DMS 273 treated with DMSO at 0.1 percent for 48 hours (cell line): ENCODE results near the gene LILRB5.
"Not testable (repeated sequence)": the region's sequence is repeated elsewhere in the genome, so short reads cannot be mapped to it uniquely, and the experiment has no call there.

Experiments
- DNase-seq: peaks from one replicate; lab custom pipeline; 2025; lab: John Stamatoyannopoulos, UW

LILRB5 gene

DNA sequence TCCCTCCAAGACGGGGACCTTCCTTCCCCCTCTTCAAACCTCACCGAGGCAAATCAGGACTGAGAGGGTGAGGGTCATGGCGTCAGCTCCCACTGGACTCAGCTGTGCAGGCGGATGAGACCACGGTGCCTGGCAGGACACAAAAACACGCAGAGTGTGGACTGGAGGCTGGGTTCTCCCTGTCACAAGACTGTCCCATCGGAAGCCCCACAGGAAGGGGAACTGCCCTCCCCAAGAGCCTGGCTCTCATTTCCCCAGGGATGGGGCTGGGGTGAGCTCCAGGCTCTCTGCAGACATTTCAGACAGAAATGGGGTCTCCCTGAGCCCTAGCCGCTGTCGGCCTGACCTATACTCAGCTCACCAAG lies at the start of gene LILRB5:
Gene LILRB5, minus strand, starts transcription at position 158 of the 365 bp plus-strand sequence. Its CDS starts 80 bp downstream, at position 78.
- no peak for DNase-seq

DNA sequence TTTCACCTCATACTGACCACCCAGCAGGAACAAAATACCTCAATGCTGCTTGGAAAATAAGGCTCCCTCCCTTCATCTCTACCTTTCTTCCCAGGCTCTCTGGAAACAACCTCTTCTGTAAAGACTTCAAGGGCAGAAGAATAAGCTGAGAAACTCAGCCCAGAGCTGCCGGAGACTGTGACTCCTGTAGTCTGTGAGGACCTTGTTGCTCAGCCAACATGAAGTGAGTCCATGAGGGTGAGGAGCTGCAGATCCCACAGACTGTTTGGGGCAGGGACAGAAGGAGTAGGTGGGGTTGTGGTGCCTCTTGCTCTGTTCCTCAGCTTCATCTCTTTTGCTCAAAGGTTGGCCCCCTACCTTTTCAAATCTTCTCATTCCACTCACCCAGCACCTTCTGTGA lies 48.1 kb upstream of the LILRB5 start:
- DNase-seq: no peak

DNA sequence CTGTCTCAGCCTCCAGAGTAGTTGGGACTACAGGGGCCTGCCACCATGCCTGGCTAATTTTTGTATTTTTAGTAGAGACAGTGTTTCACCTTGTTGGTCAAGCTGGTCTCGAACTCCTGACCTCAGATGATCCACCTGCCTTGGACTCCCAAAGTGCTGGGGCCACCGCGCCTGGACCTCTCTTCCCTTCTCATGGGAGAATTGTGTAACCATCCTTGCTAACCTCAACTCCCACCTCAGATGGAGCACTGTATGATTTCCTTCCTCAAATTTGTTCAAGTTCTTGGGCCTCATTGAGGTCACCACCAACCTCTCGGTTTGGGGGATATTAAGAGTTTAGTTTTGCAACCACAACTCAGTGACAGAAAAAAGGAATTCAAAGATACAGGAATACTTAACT lies 45.2 kb upstream of the LILRB5 start:
- no peak for DNase-seq

DNA sequence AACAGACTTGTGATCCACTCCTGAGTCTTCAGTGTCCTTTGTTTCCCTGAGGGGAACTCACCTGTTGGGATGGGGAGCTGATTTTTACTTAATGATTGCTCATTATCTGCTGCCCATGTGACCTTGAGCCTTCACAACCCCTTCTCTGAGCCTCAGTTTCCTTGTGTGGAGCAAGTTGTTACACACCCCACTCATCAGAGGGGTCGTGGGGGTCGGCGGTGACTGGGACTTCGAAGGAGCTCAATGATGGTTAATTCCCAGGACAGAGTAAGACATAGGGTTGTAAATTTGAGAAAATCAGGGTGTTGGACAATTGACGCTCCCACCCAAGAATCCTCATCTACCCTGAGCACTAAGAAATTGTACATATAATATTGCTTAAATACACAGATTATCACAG lies 42.4 kb upstream of the LILRB5 start:
- no peak for DNase-seq

DNA sequence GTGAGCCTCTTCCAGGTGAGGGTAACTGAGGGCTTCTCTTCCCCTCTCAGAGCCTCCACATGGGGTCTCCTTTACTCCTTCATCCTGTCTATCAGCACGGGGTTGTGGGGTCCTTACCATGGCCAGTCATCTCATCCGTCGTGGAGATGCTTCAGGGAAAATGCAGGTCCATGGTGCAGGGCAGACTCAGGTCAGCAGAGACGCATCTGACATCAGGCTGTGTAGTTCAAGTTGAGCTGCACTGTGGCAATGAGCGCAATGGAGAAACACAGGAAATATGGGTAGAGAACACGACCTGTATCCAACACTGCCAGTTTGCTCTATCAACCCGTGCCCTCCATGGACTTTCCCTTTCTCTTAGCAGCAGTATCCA lies 42.0 kb upstream of the LILRB5 start:
- no peak for DNase-seq

DNA sequence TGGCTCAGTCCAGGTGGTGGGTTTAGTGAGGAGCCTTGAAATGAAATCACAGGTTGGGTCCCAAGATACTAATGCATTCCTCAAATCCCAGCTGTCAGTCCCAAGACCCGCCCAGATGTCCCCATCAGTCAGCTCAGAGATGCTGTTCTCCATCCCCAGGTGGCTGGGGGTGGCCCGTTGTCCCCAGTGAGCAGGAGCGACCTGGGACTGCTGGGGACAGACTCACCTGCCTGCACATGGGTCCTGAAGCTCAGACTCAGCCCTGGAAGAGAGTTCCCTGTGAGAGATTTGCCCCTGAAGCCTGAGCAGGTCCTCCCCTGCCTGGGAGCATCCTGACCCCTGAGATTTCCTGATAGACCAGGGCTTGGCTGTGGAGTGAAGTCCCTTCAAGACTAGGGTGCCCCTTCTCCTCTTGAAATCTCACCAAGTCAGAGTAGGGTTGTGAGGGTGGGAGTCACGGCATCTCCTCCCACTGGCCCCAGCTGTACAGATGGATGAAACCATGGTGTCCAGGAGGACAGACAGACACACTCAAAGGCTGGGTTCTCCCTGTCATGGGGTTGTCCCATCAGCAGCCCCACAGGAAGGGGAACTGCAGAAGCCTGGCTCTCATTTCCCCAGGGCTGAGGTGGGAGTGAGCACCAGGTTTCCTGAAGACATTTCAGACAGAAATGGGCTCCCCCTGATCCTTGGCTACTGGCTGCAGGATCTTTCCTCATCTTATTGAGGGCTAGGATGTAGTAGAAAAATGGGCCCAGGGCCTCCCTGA lies 41.5 kb upstream of the LILRB5 start:
- no peak for DNase-seq

DNA sequence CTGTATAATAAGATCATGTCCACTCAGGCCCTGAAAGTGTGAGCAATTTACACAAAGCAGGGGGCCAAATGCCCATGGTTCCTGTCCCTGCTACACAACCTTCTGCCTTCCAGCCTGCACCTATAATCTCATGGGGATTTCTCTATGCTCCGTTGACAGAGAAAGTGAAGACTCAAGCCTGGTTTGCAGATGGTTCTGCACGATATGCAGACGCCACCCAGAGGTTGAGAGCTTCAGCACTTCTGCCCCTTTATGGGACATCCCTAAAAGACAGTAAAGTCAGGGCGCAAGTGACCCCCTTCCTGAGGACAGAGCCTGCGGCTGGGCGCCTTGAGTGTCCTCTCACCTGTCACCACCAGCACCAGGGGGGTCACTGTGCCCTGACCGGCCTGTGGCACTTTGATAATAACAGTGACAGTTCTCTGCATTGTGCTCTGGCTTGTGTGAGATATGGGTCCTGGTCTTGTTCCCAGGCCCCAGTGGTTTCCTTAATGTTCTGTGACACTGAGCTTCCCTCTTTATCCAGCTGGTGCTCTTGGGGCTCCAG lies 40.8 kb upstream of the LILRB5 start:
- DNase-seq: no peak

DNA sequence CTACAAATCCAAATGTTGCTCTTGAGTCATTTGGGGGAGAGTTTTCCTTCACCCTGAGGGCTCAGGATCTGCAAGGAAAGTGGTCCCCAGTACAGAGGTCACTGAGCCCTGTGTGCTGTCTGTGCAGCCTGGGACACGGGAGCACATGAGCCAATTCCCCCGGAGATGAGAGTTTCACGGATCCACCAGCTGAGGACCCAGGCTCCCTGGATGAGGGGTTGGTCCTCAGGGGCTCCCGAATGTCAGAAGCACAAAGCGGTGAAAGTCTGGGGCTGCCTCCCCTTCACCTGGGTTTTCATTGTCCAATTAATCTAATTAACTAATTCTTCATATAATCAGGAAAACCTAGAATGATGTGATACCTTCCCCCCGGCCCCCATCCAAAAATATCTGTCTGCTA lies 37.5 kb upstream of the LILRB5 start:
- no peak for DNase-seq

DNA sequence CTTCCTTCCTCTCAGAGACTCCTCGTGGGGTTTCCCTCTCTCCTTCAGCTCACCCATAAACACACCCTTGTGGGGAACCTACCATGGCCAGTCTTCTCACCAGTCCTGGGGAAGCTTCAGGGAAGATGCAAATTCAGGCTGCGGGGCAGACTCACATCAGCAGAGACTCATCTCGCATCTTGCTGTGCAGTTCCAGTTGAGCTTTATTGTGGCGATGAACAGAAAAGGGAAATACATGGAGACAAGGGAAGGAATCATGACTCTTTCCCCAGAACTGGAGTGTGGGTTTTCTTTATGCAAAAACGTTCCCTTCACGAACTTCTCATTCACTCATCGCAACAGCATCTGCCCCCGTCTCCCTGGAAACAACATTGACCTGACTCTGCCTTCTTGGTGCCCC lies 32.1 kb upstream of the LILRB5 start:
- not testable (repeated sequence) for DNase-seq

DNA sequence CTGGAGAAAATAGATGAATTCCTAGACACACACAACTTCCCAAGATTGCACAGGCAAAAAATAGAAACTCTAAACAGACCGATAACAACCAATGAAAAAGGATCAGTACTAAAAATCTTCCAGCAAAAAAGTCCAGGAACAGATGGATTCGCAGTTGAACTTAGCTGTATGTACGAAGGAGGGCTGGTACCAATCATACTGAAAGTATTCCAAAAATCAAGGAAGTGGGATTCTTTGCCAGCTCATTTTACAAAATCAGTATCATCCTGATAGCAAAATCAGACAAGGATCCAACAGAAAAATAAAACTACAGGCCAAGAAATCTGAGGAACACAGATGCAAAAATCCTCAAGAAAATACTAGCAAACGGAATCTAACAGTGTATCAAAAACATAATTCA lies 30.4 kb upstream of the LILRB5 start:
- DNase-seq: no peak

DNA sequence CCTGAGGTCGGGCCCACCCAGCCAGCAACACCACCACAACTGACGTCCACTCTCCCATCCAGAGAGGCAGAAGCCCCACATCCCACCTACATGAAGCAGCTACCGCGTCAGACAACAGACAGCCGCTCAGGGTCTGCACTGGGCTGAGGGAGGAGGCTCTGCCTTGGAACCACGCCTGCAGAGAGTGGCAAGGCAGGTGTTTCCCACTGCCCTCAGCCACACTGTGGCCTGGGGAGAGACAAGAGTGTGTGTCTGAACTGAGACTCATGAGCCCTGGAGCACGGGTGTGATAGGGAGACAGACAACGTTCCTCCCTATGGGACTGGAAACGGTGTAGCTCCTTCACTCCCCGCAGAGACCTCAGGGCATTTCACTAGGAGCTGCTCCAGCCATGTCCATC lies 29.2 kb upstream of the LILRB5 start:
- DNase-seq: not testable (repeated sequence)

DNA sequence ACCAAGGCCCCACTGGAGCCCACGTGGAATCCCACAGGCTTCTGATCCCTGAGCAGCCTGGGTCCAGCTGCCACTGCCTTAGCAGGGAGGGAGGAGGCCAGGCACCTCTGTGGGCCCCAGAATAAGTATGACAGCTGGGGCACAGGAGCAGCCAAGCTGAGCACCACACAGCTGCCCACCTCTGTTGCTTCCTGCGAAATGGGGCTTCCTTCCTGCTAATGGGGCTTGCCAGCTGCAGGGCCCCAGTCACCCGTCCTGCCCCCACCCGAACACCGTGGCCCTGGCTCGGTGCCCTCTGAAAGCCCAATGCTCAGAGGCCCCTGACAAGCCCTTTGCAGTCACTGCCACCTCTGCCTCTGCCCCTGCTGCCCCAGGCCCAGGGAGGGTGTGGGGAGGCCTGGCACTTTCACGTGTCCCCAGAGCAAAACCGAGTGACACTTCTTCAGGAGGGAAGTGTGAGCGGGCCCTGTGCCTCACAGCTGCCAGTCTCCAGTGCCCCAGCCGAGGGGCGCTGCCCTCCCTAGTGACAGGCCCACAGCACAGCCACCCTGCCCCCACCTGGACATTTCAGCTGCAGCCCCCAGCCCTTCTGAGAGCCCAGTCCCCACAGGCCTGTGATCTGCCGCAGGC lies 28.5 kb upstream of the LILRB5 start:
- not testable (repeated sequence) for DNase-seq

DNA sequence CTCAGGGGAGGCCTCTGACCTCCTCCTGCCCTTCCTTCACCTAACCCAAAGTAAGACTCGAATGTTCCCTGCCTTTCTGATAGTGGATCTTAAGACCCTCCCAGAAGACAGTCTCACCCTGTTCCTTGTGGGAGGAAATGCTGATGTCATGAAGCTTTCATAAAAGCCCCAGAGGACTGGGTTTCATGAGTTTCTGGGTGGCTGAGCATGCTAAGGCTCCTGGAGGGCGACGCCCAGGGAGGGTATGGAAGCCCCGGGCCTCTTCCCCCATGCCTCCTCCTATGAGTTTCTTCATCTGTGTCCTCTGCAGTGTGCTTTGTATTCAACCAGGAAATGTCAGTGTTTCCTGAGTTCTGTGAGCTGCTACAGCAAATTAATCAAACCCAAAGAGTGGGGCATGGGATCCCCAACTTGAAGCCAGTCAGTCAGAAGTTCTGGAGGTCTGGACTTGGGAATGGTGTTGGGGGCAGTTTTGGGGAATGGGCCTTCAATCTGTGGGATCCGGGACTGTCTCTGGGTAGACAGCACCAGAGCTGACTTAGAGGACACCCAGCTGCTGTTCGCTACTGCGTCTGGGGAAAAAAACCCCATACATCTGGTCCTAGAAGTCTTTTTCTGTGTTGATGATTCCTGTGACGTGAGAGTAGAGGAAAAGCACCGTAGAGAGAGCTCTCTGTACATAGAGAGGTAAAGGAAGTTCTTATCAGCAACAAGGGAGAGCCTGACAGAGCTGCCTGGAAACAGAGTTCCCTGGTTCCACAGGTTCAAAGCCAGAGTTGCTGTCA lies 25.8 kb upstream of the LILRB5 start:
- no peak for DNase-seq

DNA sequence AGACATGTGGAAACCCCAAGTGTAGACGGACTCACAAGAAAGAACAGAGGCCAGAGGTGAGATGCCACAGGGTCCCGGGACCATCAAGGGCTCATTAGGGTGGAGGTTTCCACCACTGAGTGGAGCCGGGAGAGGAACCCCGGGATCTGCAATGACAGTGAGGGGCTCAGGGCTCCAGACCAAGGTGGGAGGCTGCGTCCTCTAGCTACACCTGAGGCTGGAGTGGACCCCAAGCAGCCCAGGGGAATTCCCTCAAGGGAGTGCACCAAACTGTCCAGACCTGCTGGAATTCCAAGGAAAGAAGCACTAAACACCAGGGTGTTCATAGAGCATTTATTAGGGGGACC lies 24.6 kb upstream of the LILRB5 start:
- not testable (repeated sequence) for DNase-seq

DNA sequence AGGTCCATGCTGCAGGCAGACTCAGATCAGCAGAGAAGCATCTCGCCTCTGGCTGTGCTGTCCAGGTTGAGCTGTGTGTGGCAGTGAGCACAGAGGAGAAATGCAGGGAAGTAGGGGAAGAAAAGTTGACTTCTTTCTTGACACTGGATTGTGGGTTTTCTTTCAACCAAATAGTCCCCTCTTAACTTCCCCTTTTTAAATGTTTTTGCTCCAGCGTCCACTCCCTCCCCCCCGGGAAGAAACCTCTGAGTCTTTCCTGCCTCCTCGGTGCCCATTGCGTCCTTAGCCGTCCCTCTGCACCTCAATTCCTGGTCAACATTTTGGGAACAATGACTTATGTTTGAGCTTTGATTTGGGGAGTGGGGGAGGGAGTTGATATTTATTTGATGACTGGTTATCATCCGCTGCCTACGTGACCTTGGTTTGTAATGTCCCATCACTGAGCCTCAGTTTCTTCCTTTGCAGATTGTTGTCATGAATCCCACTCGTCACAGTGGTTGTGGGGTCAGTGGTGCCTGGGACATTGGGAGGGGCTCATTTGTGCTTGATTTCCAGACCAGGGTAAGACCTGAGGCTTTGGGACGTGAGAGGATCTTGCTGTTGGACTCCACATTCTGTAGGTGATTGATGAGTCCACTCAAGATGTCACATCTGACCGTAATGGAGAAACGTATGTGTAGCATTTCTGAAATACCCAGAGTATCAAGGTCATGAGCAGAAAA lies 24.1 kb upstream of the LILRB5 start, which contains the start of gene LILRB2:
Gene LILRB2, minus strand, starts transcription at position 104 of the 722 bp plus-strand sequence. CDS start 614 bp downstream, outside the sequence.
- DNase-seq: no peak

DNA sequence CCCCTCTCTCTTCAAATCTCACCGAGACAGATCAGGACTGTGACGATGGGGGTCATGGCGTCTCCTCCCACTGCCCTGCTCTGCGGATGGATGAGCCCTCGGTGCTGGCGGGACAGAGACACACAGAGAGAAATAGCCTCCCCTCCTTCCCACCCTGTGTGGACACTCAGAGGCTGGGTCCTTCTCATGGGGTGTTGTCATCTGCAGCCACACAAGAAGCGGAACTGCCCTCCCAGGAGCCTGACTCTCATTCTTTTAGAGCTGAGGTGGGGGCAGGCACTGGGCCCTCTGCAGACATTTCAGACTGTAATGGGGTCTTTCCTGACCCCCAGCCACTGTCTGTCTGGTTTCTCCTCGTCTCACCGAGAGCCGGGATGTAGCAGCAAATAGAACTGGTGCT lies 23.4 kb upstream of the LILRB5 start:
- DNase-seq: not testable (repeated sequence)

DNA sequence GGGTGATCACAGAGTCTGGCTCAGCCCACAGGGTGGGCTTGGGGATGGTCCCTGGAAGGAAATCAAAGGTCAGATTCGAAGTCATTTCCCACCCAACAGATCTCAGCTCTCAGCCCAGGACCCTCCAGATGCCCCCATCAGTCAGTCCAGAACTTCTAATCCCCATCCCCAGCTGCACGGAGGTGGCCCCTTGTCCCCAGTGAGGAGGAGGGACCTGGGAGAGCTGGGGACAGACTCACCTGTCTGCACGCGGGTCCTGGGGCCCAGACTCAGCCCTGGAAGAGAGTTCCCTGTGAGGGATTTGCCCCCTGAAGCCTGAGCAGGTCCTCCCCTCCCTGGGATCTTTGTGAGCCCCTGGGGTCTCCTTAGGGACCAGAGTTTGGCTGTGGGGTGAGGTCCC lies 23.0 kb upstream of the LILRB5 start:
- DNase-seq: not testable (repeated sequence)

DNA sequence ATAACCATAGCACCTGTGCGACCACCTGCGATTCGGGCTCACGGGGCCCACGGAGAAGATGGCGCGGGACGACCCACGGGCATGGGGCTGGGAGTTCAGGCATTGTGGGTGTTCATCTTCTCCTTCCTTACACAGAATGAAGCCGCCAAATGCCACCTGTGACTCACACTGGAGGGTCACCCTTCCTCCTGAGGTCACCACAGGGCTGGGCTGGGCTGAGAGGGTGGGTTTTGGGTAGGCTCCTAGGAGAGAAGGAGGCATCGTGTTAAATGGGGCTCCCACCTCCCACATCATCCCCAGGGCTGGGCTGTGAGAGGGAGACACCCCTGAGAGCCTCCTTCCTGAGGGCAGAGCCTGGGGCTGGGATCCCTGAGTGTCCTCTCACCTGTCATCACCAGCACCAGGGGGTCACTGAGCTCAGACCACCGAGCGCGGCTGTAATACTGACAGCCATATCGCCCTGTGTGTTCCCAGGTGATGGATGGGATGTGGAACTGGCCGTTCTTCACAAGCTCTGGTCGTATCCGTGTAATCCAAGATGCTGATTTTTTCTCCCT lies 22.4 kb upstream of the LILRB5 start:
- DNase-seq: no peak

DNA sequence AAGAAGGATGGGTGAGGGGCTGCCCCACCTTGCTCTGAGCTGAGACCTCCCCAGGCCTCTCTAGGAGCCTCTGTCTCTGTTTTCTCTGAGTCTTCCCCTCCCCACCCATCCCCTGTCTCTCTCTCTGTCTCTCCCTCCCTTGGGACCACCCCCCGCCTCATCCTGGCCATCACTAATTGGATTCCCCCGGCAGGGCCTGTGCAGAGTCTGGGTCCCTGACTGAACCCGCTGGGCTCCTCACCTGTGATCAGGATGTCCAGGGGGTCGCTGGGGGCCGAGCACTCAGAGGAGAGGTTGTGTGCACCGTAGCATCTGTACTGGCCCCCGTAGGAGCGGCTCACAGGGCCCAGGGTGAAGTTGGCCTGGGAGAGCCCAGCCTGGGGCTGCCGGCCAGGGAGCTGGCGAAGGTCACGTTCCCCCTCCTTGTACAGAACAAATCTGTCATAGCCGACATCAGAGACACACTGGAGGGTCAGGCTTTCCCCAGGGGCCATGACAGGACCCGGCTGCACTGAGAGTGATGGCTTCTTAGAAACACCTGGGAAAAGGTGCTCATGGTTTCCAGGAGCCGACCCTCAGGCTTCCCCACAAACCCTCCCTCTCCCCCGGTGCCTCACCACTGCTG lies 21.6 kb upstream of the LILRB5 start:
- DNase-seq: not testable (repeated sequence)

DNA sequence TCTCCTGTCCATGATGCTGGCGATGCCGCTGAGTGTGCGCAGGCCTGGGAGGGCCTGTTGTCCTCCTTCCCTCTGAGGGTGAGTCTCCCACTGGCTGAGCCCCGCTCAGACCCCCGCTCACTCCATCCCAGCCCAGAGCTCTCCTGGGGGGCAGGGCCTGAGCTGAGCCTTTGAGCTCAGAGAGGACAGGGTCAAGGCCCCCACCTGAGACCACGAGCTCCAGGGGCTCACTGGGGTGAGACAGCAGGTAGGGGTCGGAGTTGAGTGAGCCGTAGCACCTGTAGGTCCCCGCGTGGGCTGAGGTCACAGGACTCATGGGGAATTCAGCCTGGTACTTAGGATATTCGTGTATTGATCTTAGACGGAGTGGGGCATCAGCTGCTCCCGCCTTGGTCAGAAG lies 21.0 kb upstream of the LILRB5 start:
- not testable (repeated sequence) for DNase-seq

DNA sequence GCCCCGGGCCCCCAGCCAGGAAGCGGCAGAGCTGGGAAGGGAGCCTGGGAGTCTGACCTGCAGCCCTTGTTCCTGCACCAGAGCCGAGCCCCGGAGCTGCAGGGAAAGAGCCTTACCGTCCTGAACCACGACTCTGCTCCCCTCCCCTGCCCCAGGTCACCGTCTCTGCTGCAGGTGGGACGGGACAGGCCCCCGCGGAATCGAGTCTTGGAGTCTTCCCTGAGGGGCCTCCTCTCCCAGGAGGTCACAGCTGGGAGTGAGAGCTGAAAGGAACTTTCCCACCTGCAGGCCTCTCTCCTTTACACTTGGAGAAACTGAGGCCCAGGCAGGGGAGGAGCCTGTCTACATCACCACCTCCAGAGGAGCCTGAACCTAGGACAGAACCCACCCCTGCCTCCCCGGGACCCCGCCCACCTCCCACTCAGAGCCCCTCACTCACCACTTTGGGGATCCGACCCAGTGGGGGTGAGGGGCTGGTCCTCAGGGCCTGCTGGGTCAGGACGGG lies 20.1 kb upstream of the LILRB5 start:
- DNase-seq: not testable (repeated sequence)
